ENCODE data around the gene PTTG2. TPM values are rescaled to one million over a fixed set of nuclear protein-coding genes. Genes with fewer than 3 reads are reported as not detected.
"Not testable (repeated sequence)": the region's sequence is repeated elsewhere in the genome, so short reads cannot be mapped to it uniquely, and the experiment has no call there.

The PTTG2 gene
- total and polyA plus RNA-seq, 2 of the 4 experiments (the other 2 are of a cell fraction), result not detected

DNA sequence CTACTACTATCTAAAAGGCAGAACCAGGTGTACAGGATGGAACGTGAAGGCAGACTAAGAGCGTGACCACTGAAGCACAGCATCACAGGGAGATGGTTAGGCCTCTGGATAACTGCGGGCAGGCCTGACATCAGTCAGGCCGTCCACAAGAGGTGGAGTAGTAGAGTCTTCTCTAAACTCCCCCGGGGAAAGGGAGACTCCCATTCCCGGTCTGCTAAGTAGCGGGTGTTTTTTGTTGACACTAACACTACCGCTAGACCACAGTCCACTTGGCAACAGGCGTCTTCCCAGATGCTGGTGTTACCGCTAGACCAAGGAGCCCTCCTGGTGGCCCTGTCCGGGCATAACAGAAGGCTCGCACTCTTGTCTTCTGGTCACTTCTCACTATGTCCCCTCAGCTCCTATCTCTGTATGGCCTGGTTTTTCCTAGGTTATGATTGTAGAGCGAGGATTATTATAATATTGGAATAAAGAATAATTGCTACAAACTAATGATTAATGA lies 15.2 kb downstream of the PTTG2 start:
- H3K23ac ChIP-seq (ENCODE audit: low read depth, low read length); H2AK9ac ChIP-seq (replicated peaks; ENCODE audit: low read depth, low read length, poor library complexity); H3K27me3 ChIP-seq (ENCODE audit: control insufficient read depth, insufficient read depth, low read length); in situ Hi-C loops (cut with MboI; ENCODE audit: low sequenced_read_pairs); intact Hi-C loops (cut with micrococcal nuclease); H4K91ac ChIP-seq (ENCODE audit: insufficient read depth, low read depth, low read length); H4K5ac ChIP-seq (ENCODE audit: low read depth, low read length); POLR2A ChIA-PET (ENCODE audit: unreplicated experiment); H2BK5ac ChIP-seq (ENCODE audit: low read depth, low read length, poor library complexity, severe bottlenecking); BruUV-seq (replicated peaks); H3K9me3 ChIP-seq (ENCODE audit: control insufficient read depth, insufficient read depth, low read length); H3K4me3 ChIP-seq (ENCODE audit: insufficient read depth, low read depth, low read length); H2AFZ ChIP-seq (replicated peaks; ENCODE audit: low read length, poor library complexity); H4K20me1 ChIP-seq (ENCODE audit: insufficient read depth, low read length); H2BK20ac ChIP-seq (ENCODE audit: low read depth, low read length); dilution Hi-C loops (cut with HindIII; ENCODE audit: low sequenced_read_pairs, unreplicated experiment); H3K4me2 ChIP-seq (ENCODE audit: low read depth, low read length); H3K36me3 ChIP-seq (ENCODE audit: control insufficient read depth, insufficient read depth, low read length); H3K4ac ChIP-seq (ENCODE audit: low read depth, low read length); H3K4me1 ChIP-seq (ENCODE audit: control insufficient read depth, insufficient read depth, low read length); H3K9ac ChIP-seq (ENCODE audit: low read depth, low read length); H4K8ac ChIP-seq (ENCODE audit: low read depth in 2 of 2, low read length in 2 of 2); H3K56ac ChIP-seq (ENCODE audit: extremely low read depth, insufficient read depth, low read length); H3K27ac ChIP-seq (ENCODE audit: insufficient read depth, low read length); H3K9me1 ChIP-seq (ENCODE audit: insufficient read depth, low read length); H3K18ac ChIP-seq (ENCODE audit: low read depth, low read length); ATAC-seq (ENCODE audit: low read depth); H3K14ac ChIP-seq (replicated peaks; ENCODE audit: low read depth, low read length); H2BK120ac ChIP-seq (ENCODE audit: low read depth, low read length); DNase-seq; H2AK5ac ChIP-seq (ENCODE audit: low read depth, low read length); H2BK15ac ChIP-seq (ENCODE audit: low read depth, low read length): not testable (repeated sequence)
- whole genome bisulfite sequencing, 2 experiments (ENCODE audit: extremely low coverage in 2 of 2, insufficient read length in 1 of 2), result no CpG with 5 or more reads among the region's 13 CpGs
- CTCF ChIA-PET, result interaction anchor here (1.1 kb wide), 1 partner anchor 15 kb away, joined by 3 read pairs; the partner anchor contains the start of gene PTTG2
- H3K79me1 ChIP-seq (ENCODE audit: low read depth in 1 of 2, low read length in 2 of 2), result peaks cover 6 to 22% of the 10 kb centered on the region in 2 experiments; a peak in 2 of 4 replicates
